GM12864 (cell line): ENCODE measurements around the gene C1D.

Experiments used
- DNase-seq: peaks from one replicate; pipeline ENCODE4 v3.0.0-alpha.2; 2011; ENCODE audit warnings: low read depth
- H3K4me3 ChIP-seq: 2 replicates; pipeline ENCODE4 v1.5.1; 2011; ENCODE audit warnings: mild to moderate bottlenecking, low read depth, low read length, control low read depth
- CTCF ChIP-seq: IDR thresholded peaks from 2 replicates; pipeline ENCODE4 v1.5.1; 2011; ENCODE audit warnings: low read depth, mild to moderate bottlenecking, moderate library complexity, low read length, control low read depth, inconsistent platforms; ENCODE audit errors: missing control alignments

Gene C1D

GRCh38 chr2:68032702-68033101, 30.1 kb downstream of the C1D start:
- TF ChIP-seq CTCF = no peak
- DNase-seq = no peak
- no peak overlapping the region for H3K4me3 ChIP-seq

- H3K4me3 ChIP-seq = no peak overlapping the region
- peak; percentile 24 for DNase-seq
- peak; percentile 45 for TF ChIP-seq CTCF
Observed at GRCh38 chr2:68031542-68032160, 31.2 kb downstream of the C1D start.

- no peak overlapping the region for H3K4me3 ChIP-seq
- no peak for DNase-seq
- no peak for TF ChIP-seq CTCF
Observed at GRCh38 chr2:68031043-68031442, 31.8 kb downstream of the C1D start.

- no peak for TF ChIP-seq CTCF
- no peak overlapping the region for H3K4me3 ChIP-seq
- no peak for DNase-seq
Observed at GRCh38 chr2:68030529-68030928, 32.3 kb downstream of the C1D start.

GRCh38 chr2:68027959-68028358, 34.8 kb downstream of the C1D start:
- H3K4me3 ChIP-seq = no peak overlapping the region
- no peak for TF ChIP-seq CTCF
- DNase-seq = no peak

GRCh38 chr2:68024450-68024849, 38.4 kb downstream of the C1D start:
- no peak overlapping the region for H3K4me3 ChIP-seq
- no peak for TF ChIP-seq CTCF
- no peak for DNase-seq

- no peak overlapping the region for H3K4me3 ChIP-seq
- no peak for TF ChIP-seq CTCF
- no peak for DNase-seq
Observed at GRCh38 chr2:68023904-68024303, 38.9 kb downstream of the C1D start.
